Stomach smooth muscle (tissue), 2 donors: ENCODE results near the gene KIF1B.
"Not testable (repeated sequence)": the region's sequence is repeated elsewhere in the genome, so short reads cannot be mapped to it uniquely, and the experiment has no call there.

Source experiments
- H3K27ac ChIP-seq: one replicate; pipeline ENCODE4 v1.7.0; 2013; ENCODE audit warnings: mild to moderate bottlenecking, low read length, inconsistent platforms
- H3K27me3 ChIP-seq, 2 donors: one replicate each; pipeline ENCODE4 v1.7.0; 2013; ENCODE audit warnings: low read length in 2 of 2; ENCODE audit not compliant: insufficient read depth in 2 of 2, control insufficient read depth in 1 of 2
- H3K36me3 ChIP-seq, 2 donors: one replicate each; pipeline ENCODE4 v1.7.0; 2013; ENCODE audit warnings: low read length in 2 of 2; ENCODE audit not compliant: control insufficient read depth in 2 of 2, insufficient read depth in 2 of 2
- H3K4me1 ChIP-seq: one replicate; pipeline ENCODE4 v1.7.0; 2013; ENCODE audit warnings: low read length; ENCODE audit not compliant: control insufficient read depth, insufficient read depth
- H3K4me3 ChIP-seq, 2 donors: one replicate each; pipeline ENCODE4 v1.7.0; 2013; ENCODE audit warnings: low read length in 2 of 2
- H3K9ac ChIP-seq, 2 donors: one replicate each; pipeline ENCODE4 v1.7.0; 2013; ENCODE audit warnings: low read length in 2 of 2, mild to moderate bottlenecking in 1 of 2
- H3K9me3 ChIP-seq, 2 donors: one replicate each; pipeline ENCODE4 v1.7.0; 2013; ENCODE audit warnings: low read length in 2 of 2; ENCODE audit not compliant: control insufficient read depth in 2 of 2
- donor health status: healthy.
- donor health status: Pancreatic carcinoma.

KIF1B gene

GRCh38 chr1:10211805-10212410 is 1.5 kb downstream of the KIF1B start:
- Histone ChIP-seq H3K4me3 (peak overlapping the region; percentile 95 to 98), H3K9me3 (no peaks in the 10 kb centered on the region), H3K36me3 (no peaks in the 10 kb centered on the region), H3K27ac (peak overlapping the region; percentile 98), H3K4me1 (peaks cover 29% of the 10 kb centered on the region), H3K9ac (peak overlapping the region; percentile 97 to 99), H3K27me3 (no peaks in the 10 kb centered on the region)

- peak overlapping the region; percentile 98 for H3K27ac ChIP-seq
- H3K36me3 ChIP-seq = no peaks in the 10 kb centered on the region
- H3K4me1 ChIP-seq = peaks cover 34% of the 10 kb centered on the region
- no peaks in the 10 kb centered on the region for H3K9me3 ChIP-seq
- no peaks in the 10 kb centered on the region for H3K27me3 ChIP-seq
- peak overlapping the region; percentile 95 to 98 for H3K4me3 ChIP-seq
- H3K9ac ChIP-seq = peak overlapping the region; percentile 97 to 99
Observed at GRCh38 chr1:10212476-10212875, 2.1 kb downstream of the KIF1B start.

GRCh38 chr1:10213186-10213705 is 2.9 kb downstream of the KIF1B start:
- Histone ChIP-seq H3K4me3 (no peak overlapping the region), H3K36me3 (no peaks in the 10 kb centered on the region), H3K9ac (peak overlapping the region in 1 of 2 donors; percentile 16), H3K4me1 (peaks cover 42% of the 10 kb centered on the region), H3K27me3 (no peaks in the 10 kb centered on the region), H3K9me3 (no peaks in the 10 kb centered on the region), H3K27ac (peak overlapping the region; percentile 4)

- Histone ChIP-seq H3K27me3 (no peaks in the 10 kb centered on the region), H3K27ac (peak overlapping the region; percentile 0), H3K9me3 (no peaks in the 10 kb centered on the region), H3K4me3 (peak overlapping the region in 1 of 2 donors; percentile 36), H3K4me1 (peaks cover 36% of the 10 kb centered on the region), H3K36me3 (no peaks in the 10 kb centered on the region), H3K9ac (no peak overlapping the region)
Observed at GRCh38 chr1:10216090-10216749, 5.8 kb downstream of the KIF1B start.

- Histone ChIP-seq H3K27ac (peak overlapping the region; percentile 13), H3K4me3 (peak overlapping the region in 1 of 2 donors; percentile 15), H3K9me3 (no peaks in the 10 kb centered on the region), H3K27me3 (no peaks in the 10 kb centered on the region), H3K9ac (no peak overlapping the region), H3K36me3 (no peaks in the 10 kb centered on the region), H3K4me1 (peaks cover 22% of the 10 kb centered on the region)
Observed at GRCh38 chr1:10217748-10218441, 7.5 kb downstream of the KIF1B start.

GRCh38 chr1:10220200-10220599 is 9.8 kb downstream of the KIF1B start:
- no peak overlapping the region for H3K9ac ChIP-seq
- no peaks in the 10 kb centered on the region for H3K36me3 ChIP-seq

GRCh38 chr1:10220657-10221056 is 10.3 kb downstream of the KIF1B start:
- H3K27ac ChIP-seq, H3K9ac ChIP-seq, H3K27me3 ChIP-seq, H3K4me3 ChIP-seq, H3K36me3 ChIP-seq, H3K9me3 ChIP-seq: not testable (repeated sequence)
- peaks cover 30% of the 10 kb centered on the region for H3K4me1 ChIP-seq

More at GRCh38 chr1:10220200-10220599, 9.8 kb downstream of the KIF1B start:
- no peak overlapping the region for H3K27ac ChIP-seq
- no peaks in the 10 kb centered on the region for H3K9me3 ChIP-seq
- no peak overlapping the region for H3K4me3 ChIP-seq
- no peaks in the 10 kb centered on the region for H3K27me3 ChIP-seq
- peaks cover 25% of the 10 kb centered on the region for H3K4me1 ChIP-seq

- H3K9me3 ChIP-seq = no peaks in the 10 kb centered on the region
- H3K9ac ChIP-seq = no peak overlapping the region
- H3K4me1 ChIP-seq = peaks cover 11% of the 10 kb centered on the region
- no peak overlapping the region for H3K4me3 ChIP-seq
- no peaks in the 10 kb centered on the region for H3K36me3 ChIP-seq
- H3K27ac ChIP-seq = no peak overlapping the region
- H3K27me3 ChIP-seq = no peaks in the 10 kb centered on the region
Observed at GRCh38 chr1:10225573-10225972, 15.2 kb downstream of the KIF1B start.

GRCh38 chr1:10228528-10228927 is 18.2 kb downstream of the KIF1B start:
- no peak overlapping the region for H3K9ac ChIP-seq
- H3K4me3 ChIP-seq = no peak overlapping the region
- no peaks in the 10 kb centered on the region for H3K9me3 ChIP-seq
- peaks cover 11% of the 10 kb centered on the region for H3K4me1 ChIP-seq
- no peak overlapping the region for H3K27ac ChIP-seq
- H3K36me3 ChIP-seq = no peaks in the 10 kb centered on the region
- H3K27me3 ChIP-seq = no peaks in the 10 kb centered on the region

- H3K36me3 ChIP-seq = no peaks in the 10 kb centered on the region
- H3K9me3 ChIP-seq = no peaks in the 10 kb centered on the region
- peaks cover 7% of the 10 kb centered on the region for H3K4me1 ChIP-seq
- no peak overlapping the region for H3K4me3 ChIP-seq
- no peak overlapping the region for H3K27ac ChIP-seq
- no peaks in the 10 kb centered on the region for H3K27me3 ChIP-seq
- no peak overlapping the region for H3K9ac ChIP-seq
Observed at GRCh38 chr1:10229903-10230302, 19.5 kb downstream of the KIF1B start.
